Activated gamma-delta T cell treated with anti-CD3 and anti-CD28 coated beads, Interleukin-2, amount 50 U/mL, for 16 hours (primary cell): Measurements from ENCODE around the gene HOXB9.

ENCODE experiments used
- DNase-seq: peaks from one replicate; pipeline ENCODE4 v3.0.0-alpha.2; 2020; ENCODE audit warnings: low read depth

Gene HOXB9

DNA sequence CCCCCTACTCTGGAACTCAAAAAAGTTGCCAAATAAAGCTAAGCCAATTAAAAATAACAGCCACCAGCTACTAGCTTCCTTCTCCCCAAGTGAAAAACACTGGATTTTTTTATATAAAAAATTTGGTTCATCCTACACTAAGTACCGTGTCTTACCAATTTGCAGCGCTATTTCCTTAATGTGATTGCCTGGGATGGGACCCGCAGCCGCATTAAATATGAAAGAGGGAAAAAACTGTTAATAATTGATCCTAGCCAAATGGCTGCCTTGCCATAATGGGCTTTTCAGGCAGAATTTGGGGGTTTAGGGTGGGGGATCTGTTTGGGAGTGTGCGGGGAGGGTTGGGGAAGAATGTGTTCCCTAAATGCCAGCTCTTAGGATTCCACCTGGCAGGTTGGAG lies 2.0 kb downstream of the HOXB9 start:
- no peak for DNase-seq

DNA sequence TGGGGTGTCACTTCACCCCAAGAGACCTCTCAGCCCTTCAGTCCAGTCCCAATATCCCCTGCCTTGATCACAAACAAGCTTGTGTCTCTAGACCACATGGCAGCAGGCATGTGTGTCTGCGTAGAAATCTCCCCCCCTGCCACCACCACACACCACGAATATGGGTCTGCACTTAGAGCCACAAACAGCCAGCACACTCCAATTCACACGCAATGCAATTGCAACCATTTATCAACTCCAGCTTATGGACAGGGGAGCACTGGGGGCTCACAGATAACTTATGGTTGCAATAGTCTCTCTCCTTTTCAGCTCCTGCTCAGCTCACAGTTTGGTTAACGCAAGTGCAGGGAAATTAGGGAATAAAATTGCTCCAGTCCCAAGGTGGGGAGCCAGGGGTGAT lies 2.6 kb downstream of the HOXB9 start:
- DNase-seq: no peak

DNA sequence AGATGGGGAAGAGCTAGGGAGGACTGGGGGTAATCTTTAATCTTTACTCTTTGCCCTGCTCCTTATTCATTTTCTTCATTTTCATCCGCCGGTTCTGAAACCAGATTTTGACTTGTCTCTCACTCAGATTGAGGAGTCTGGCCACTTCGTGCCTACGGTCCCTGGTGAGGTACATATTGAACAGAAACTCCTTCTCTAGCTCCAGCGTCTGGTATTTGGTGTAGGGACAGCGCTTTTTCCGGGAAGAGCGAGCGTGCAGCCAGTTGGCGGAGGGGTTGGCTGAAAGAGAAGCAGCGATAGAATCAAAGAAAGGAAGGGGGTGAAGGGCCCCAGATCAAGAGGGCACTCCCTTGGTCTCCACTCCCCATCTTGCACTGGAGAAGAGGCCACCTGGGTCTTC lies 3.3 kb downstream of the HOXB9 start:
- no peak for DNase-seq

DNA sequence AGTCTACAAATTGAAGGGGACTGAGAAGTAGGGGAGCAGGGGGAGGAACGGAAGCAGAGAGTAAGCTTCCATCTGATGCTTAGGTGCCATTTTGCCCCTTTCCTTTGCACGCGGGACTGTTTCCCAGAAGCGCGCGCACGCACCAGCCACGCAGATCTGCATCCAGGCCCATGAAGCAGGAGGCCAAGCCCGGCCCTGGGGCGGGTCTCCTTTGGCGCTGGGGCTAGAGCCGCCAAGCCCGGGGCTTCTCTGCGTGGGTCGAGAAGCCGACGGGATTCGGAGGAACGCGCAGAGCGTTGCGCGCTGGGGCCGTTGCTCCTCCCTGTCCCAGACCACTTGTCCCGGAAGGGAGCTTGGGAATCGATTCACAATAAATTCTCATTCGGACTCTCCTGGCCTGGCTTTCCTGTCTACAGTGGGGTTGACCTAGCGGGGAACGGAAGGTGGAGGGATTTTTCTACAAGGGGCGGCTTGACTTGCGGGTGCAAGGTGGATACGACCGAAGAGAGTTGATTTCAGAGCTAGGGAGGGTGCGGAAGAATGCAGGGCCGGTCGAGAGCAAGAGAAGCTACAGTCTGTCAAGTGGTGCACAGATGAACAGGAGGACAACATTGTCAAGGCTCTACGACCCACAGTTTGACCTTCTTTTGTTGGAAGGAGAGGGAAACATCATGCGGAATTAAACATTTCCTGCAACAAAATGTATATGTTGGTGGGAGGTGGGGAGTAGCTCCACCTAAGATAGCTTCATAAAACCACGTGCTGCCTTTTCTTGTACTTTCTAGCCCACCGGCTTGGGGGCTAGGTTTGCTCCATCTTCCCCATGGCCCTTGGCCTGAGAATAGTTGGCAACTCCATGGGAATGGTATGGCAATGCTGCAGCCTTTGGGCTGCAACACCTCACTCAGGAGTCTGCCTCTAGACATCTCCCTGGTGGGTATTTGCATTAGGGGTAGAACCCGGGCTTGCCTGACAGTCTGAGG lies 4.5 kb downstream of the HOXB9 start:
- DNase-seq: no peak

DNA sequence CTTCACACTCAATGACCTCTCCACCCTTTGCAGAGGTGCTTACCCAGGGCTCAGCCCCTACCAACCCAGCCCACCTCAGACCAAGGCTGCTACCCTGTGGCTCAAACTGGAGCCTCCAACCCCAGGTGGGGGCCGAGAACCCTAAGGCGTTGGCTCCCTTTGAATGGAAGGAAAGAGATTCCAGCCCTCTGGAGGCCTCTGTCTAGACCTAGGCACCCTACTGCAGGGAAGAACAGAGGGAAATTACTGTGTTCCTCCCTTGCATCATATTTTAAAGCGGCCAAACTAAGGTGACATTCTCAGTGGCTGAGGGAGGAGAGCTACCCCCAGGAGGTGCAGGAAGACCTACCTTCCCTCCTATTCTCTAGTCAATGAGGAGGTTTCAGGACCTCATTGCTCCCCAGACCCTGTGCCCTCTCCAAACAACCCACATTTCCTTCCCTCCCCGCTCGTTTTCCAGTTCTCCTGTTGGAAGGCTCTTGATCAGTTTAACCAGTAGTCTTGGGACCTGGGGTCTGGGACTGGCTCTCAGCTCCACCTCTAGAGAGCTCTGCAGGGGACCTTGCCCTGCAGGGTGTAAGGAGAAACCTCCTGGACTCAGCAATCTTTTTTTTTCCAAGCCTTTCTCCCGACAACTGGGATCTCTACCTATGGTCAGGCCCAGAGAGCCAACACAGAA lies 5.6 kb downstream of the HOXB9 start:
- no peak for DNase-seq

DNA sequence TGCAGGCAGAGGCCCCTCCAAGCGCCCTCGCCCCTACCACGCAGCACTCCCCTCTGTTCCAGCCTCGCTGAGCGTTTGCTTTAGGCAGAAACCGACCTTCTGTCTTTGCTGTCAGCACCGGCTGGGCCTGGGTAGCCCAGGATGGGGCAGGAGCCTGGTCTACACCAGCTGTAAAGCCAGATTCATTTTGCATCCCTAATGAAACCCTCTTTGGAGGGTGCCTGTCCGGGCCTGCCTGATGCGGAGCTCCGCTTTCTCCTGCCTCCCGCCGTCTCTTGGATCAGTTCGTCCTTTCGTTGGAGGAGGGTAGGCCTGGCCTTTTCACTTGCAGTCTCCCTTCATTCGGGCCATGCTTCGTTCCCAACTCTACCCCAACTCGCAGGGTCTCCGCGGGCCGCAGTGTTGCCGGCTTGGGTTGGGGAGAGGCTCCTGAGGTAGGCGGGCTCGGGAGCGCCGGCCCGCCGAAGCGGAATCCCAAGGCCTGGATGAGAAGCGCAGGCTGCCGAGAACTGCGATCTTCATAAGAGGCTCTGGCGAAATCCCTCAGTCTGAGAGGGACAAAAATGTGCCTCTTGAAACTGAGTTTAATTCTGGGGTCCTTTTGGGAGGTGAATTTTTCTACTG lies 6.2 kb downstream of the HOXB9 start:
- DNase-seq: no peak

DNA sequence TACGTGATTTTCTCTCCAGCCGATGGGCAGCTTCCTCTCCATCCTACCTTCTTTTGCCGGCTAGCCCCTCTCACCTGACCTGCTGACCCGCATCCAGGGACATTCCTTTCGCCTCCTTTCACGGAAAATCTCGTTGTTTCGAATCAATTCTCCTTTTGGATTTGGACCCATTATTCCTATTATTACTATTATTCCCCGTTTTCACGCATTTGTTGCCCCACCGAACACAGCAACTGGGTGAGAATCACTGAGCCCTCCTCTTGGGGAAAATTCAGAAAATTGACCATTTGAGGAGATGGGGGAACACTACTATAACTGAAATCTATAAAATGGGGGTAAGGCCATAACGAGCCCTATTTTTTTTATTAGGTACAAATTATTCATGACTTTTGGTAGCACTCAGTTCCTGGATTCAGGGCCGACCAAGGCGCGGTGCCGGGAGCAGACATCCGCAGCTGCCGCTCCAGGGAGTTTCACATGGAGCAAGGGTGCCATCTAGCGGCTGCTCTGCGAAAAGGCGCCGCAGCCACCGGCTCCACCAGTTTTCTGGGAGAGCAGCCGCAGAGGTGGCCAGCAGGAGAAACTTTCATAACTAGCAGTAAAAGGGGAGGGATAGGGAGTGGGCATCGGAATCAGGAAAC lies 7.8 kb downstream of the HOXB9 start:
- DNase-seq: peak; percentile 69

DNA sequence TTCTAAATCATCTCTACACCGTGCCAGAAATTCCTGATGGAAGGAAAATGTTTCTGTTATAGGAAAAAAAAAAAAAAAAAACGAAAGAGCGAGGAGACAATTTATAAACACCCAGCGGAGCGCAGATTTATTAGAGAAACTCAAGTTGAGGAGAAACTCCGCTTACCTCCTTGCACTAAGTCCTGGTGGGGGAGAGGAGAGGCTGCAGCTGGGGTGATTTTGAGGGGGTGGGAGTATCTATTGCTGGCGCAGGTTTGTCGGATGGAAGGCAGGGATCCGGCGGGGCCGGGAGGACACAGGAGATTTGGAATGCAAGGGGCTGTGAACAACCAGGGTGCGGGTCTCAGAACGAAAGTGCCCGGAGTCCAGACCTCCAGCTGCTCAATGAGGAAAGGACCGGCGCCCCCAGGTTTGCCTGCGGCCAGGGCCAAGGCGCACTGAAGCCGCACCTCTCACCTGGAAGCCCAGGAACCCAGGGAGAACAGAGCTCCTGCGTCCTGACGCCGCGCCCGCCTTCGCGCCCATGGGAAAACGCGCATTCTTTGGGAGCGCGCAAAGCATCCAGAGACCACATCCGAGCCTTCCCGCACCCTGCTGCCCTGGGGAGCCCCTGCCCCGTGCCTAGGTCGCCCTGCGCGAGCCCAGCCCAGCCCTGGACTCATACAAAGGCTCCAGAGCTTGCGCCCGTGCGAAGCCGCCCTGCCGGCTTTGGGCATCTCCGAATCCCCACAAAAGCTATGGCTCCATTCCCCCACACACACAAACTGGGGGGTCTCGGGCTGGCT lies 8.5 kb downstream of the HOXB9 start:
- DNase-seq: no peak

DNA sequence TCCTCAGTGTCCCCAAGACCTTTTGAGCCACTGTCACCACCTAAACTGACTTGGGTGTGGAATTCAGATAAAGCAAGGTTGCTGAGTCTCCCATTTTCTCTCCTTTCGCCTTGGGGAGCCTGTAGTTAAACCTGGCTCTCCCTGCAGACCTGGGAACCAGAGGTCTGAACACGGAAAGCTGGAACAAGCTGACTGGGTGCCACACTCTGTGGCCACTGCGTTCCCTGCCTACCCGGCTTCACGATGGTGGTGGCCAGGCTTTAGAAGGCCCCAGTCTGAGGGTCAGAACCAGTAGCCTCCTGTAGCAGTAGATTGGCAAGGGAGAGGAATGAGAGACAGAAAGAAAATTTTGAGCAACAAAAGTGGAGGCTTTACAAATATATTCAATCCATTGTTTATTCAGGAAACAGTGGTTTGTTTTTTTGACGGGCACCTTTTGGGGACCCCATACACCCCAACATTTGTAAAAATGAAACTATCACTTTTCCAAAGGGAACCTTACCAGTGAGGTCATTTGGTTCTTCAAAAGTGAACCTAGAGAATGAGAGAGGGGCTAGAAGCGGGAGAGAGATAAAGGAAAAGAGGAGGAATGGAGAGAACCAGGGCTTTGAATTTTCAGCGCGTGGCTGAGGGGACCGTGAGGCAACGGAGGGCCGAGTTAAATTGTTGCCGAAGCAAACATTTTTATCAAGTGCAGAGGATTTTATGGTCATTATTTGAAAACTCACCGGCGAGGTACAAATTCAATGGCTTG lies 9.3 kb downstream of the HOXB9 start:
- DNase-seq: no peak

DNA sequence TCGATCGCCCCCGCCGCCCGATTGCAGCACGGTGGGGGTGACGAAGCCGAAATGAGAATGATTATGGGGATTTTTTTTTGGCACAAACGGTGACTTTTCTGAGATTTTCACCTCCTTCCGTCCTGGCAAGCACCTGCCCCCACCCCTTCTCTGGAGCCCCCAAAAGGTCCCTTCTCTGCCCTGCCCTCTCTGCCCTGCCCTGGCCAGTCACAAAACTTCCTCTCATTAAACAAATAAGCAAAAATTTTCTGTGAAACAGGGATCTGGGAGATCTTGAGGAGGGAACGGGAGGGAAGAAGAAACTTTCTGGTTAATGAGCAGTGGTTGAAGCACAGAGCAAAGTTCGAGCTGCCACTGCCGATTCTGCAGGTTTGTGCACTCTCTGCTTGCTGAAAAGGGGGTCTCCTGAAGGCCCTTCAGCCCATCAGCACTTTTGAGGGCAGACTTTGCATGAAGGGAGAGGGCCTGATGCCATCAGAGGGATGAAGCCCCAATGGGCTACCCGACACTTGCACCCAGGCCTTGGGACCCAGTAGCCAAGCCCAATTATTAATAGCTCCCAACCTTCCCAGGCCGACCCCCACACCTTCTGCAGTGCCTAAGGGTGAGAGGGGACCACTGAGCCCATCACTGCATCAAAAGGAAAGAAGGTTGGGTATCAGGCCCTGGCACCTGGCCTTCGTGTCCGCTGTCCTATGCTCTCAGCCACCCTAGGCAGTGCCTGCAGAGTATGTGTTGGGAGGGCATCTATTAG lies 10.0 kb downstream of the HOXB9 start:
- DNase-seq: no peak

DNA sequence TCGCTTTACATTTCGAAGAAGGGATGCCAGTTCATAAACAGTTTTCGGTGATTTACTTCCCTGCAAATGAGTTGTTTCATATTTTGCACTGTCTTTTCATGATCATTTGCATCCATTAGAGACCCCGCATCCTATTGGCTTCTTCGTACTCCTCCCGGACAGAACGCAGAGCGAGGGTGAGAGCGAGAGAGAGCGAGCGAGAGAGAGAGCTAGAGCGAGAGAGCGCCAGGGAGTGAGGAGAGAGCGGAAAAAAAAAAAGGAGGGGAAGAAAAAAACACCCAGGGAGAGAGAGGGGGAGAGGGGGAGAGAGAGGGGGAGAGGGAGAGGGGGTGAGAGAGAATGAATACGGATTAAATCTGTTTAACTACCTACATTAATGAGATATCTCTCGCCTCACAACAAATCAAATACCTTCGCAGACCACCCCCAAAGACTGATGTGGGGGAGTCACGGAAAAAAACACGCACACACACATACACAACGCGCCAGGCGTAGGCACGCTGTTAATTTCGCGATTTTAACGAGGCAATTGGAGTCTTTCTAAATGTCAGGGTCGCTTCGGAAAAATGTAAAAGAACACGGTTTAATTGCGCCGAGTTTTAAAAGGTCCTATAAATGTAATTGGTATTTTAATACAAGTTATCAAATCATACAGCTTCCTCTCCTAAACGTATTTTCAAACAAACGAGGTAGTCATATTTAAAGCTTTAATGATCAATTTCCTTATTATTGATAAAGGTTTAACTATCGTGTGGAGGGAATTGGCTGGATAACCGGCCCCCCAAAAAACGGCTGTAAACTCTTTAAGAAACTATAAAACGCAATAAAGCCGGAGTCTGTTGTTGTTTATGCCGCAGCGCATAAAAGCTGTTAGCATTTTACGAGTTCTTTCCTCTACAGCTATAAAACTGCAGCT lies 10.9 kb downstream of the HOXB9 start, which contains the start of gene HOXB8:
Gene HOXB8 (minus strand): TSS at position 246 of the 916 bp plus-strand sequence. CDS start 588 bp downstream, outside the sequence.
- no peak for DNase-seq

DNA sequence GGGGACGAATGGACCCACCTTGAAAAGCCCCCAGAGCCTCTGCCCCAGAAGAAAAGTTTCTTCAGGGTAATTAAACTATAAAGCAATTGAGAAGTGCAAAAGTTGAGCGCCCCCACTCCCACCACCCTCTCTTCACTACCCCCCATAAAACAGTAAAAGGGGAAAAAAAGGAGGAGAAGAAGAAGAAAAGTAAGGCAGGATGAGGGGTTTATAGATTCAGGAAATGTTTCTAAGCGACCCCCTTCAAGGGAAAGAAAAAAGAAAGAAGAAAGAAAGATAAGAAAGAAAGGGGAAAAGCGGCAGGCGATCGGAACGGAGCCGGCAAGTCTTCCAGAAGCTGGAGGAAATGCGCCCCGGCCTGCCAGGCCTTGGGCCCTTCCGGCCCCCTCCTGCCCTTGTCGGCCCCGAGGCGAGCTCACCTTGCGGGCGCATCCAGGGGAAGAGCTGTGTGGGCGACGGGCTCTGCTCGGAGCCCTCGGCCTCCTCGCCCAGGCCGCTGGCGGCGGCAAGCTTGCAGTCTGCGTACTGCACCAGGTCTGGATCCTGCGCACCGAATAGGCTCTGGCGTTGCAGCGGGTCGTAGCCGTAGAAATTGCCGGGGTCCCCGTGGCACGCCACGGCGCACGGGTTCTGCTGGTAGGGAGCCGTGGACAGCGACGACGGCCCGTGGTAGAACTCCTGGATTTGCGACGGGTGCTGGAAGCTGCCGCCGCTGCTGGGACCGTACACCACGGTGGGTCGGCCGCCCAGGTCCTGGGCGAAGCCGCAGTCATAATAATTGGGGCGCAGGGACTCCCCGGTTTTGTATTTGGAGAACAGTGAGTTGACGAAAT lies 12.1 kb downstream of the HOXB9 start:
- DNase-seq: no peak

DNA sequence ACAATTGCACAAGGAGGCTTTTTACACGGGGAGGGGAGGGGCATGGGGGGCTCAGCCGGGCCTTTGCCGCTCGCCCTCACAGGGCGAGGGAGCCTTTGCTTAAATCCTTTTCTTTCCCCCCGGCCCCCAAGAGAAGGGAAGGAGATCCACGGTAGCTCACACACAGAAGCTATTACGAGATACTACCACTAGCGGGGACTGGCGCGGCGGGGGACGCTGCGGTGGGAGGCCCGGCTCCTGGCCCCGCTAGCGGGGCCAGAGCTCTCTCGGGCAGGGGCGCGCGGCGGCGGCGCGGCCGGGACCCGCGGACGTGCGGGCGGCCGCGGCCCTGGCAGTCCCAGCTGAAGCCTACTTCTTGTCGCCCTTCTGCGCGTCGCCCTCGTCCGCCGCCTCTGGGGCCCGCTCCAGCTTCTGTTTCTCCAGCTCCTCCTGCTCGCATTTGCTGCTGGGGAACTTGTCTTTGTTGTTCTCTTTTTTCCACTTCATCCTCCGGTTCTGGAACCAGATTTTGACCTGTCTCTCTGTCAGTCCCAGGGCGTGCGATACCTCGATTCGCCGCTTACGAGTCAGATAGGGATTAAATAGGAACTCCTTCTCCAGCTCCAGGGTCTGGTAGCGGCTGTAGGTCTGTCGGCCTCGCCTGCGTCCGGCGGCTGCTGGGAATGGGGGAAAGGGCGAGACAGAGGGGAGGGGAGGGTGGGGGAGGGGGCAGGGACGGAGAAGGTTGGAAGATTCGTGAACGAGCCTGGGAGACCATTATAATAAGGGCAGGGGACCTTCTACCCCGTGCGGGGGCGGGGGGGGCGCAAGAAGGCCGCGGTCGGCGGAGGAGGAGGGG lies 13.1 kb downstream of the HOXB9 start:
- DNase-seq: no peak

DNA sequence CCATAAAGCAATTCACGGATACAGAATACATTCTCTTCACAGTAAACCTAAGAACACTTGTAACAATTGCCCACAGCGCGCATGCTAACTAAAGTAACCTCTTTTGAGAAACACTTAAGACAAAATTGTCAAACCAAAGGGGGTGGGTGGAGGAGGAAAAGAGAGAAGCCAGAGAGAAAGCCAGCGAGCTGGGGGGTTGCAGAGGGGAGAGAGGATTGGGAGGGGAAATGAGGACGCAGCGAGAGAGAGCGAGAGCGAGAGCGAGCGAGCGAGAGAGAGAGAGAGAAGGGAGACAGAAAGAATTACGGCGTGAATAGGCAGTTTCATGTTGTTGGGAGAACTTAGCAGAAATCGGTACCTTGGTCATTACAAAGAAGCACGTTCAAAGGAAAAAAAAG lies 13.7 kb downstream of the HOXB9 start:
- DNase-seq: no peak

DNA sequence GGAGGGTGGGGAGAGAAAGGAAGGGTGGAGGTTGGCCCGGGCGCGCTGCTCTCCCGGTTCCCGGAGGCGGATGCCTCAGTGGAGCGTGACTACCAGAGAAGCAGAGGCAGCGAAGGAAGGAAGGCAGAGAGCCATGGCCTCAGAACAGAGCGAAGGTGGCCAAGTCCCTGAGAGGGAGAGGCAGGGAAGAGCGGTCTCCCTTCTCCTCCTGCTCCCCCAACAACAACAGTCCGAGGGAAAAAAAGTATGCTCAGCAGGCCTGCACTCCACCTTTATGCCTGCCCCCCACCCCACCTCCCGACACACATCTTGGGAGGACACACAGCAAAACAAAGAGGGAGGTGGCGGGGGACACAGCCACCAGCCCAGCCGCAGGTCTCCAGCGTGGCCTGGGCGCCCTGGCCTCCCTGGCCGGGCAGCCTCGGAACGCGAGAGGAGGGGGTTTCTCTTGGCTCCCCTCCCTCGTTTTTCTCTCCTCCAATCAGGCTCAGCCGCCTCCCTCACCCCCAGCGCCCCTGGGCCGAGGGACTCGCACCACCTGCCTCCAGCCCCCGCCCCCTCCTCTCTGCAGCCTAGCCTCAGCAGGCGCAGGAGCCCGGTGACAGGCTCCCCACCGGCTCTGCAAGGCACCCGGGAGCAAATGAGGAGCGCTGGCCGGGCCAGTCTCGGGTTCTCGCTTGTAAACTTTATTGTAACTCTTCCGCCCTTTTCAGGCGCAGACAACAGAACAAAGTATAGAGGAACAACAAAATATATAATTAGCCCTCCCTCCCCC lies 14.3 kb downstream of the HOXB9 start:
- no peak for DNase-seq

DNA sequence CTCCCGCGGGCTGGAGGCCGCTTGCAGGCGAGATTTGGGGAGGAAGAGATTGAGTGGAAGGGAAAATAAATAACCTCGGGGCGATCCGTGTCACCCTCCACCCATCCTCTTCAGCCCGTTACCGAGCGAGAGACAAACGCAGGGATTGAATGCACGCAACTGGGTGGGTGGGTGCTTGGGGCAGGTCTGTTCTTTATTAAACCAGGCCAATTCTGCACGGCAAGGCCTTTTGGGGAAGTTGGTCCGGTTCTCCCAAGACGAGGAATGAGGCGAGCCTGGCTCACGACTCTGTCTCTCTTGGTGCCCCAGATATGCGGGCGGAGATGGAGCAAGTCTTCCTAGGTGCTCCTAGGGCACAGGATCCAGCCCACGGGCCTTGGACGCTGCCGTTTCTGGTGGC lies 14.9 kb downstream of the HOXB9 start:
- DNase-seq: no peak
